Gastrocnemius medialis (tissue), 4 donors: ENCODE data around the gene SMC3. TPM values are rescaled to one million over a fixed set of nuclear protein-coding genes. Genes with fewer than 3 reads are reported as not detected.

Experiments
- ATAC-seq, 2 donors: fragments of 150-250 bp; one replicate each; pipeline ENCODE4 v1.9.1; 2016
- DNase-seq, 2 donors: peaks; one replicate each; pipeline ENCODE4 v3.0.0-alpha.2; 2019
- H3K27ac ChIP-seq, 4 donors: fragments of 200-600 bp; sonication (generic); 1 replicate in 1 of 4; 2 replicates in 3 of 4; pipeline ENCODE4 v1.5.1; 2016 to 2018; ENCODE audit warnings: mild to moderate bottlenecking in 2 of 4, moderate library complexity in 1 of 4
- H3K27me3 ChIP-seq, 3 donors: fragments of 200-600 bp; sonication (generic) in 2 of 3; 1 replicate in 1 of 3; 2 replicates in 2 of 3; pipeline versions ENCODE4 v1.5.1 to v1.6.0; 2016 to 2019; ENCODE audit warnings: mild to moderate bottlenecking in 1 of 3, moderate library complexity in 1 of 3
- H3K36me3 ChIP-seq, 2 donors: fragments of 200-600 bp; sonication (generic) in 1 of 2; one replicate each; pipeline ENCODE4 v1.5.1; 2017 to 2018
- H3K4me1 ChIP-seq, 2 donors: fragments of 200-600 bp; sonication (generic) in 1 of 2; one replicate each; pipeline ENCODE4 v1.5.1; 2016 to 2017; ENCODE audit warnings: mild to moderate bottlenecking in 2 of 2
- H3K4me3 ChIP-seq, 4 donors: fragments of 200-600 bp; sonication (generic) in 3 of 4; 1 replicate in 1 of 4; 2 replicates in 3 of 4; pipeline ENCODE4 v1.5.1; 2016 to 2019; ENCODE audit warnings: mild to moderate bottlenecking in 2 of 4
- H3K9me3 ChIP-seq, 3 donors: fragments of 200-600 bp; sonication (generic) in 2 of 3; 1 replicate in 1 of 3; 2 replicates in 2 of 3; pipeline ENCODE4 v1.5.1; 2016 to 2019
- POLR2A ChIP-seq, 2 donors: fragments of 450-650 bp; IDR thresholded peaks; one replicate each; pipeline ENCODE4 v1.6.1; 2017; ENCODE audit warnings: antibody characterized with exemption in 2 of 2, mild to moderate bottlenecking in 2 of 2, moderate library complexity in 2 of 2
- in situ Hi-C, 4 donors: fragments of 200-750 bp; cut with MboI; loops; one replicate each; pipeline versions ENCODE4 v1.15.0 to v1.8.0; 2017; ENCODE audit warnings: low sequenced_read_pairs in 4 of 4
- intact Hi-C: fragments of 100-400 bp; cut with DNase I; formaldehyde crosslinking; loops from one replicate; pipeline ENCODE4 v1.15.1; 2023; ENCODE audit warnings: low total_unique reads
- total RNA-seq, 4 donors: library from RNA; depleted of rRNA; stranded (reverse); fragments of >200 nt; gene quantifications; one replicate each; pipeline versions ENCODE4 v1.1.0 to v1.2.3, GENCODE V29; 2016
- TF ChIP-seq, protein P1 (sequence below), 5 experiments: fragments of 450-650 bp in 3 of 5; fragments of 200-600 bp in 2 of 5; sonication (generic) in 2 of 5; IDR thresholded peaks in 4 of 5; conservative IDR thresholded peaks in 1 of 5; 1 replicate in 4 of 5; 2 replicates in 1 of 5; pipeline ENCODE4 v1.5.1; 2016 to 2019; ENCODE audit warnings: antibody characterized with exemption in 5 of 5, mild to moderate bottlenecking in 3 of 5, moderate library complexity in 3 of 5

Gene SMC3
- total RNA-seq, 4 donors from 2014 or later = 19.5 to 25.9 (median 21.9) TPM

DNA sequence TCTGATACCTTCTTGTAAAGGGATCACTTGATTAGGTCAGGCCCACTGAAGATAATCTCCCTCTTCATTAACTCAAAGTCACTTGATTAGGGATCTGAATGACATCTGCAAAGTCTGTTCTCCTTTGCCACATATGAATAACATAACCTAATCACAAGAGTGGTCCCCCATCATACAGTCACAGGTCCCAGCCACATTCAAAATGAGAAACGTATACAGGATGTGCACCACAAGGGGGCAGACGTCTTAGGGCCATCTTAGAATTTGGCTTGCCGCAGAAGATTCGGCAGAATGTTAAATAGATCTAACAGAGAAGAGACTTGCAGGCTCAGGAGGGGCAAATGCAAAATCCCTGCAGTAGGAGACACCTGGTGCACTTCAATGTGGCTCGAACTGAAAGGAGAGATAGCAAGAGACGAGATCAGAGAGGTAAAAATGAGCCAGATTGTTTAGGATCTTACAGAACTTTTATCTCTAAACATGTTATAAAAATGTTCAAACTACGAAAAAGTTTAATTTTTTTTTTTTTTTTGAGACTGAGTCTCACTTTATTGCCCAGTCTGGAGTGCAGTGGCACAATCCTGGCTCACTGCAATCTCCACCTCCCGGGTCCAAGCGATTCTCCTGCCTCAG, 10.4 kb upstream of the SMC3 start:
- H3K9me3 ChIP-seq = no peaks in the 10 kb centered on the region
- peaks cover 0 to 5% (median 4%) of the 10 kb centered on the region in 3 donors for H3K27me3 ChIP-seq
- intact Hi-C loops (no loop called here), in situ Hi-C loops (loop anchor here in 2 of 4 donors (10.0 to 25.0 kb wide), 3 partner anchors 252 to 670 kb away; partner anchors contain the start of gene SMNDC1 (in 1 of the 2))
- no peak overlapping the region for H3K27ac ChIP-seq
- H3K4me1 ChIP-seq = no peaks in the 10 kb centered on the region
- H3K4me3 ChIP-seq = no peak overlapping the region
- TF ChIP-seq, protein P1, sequence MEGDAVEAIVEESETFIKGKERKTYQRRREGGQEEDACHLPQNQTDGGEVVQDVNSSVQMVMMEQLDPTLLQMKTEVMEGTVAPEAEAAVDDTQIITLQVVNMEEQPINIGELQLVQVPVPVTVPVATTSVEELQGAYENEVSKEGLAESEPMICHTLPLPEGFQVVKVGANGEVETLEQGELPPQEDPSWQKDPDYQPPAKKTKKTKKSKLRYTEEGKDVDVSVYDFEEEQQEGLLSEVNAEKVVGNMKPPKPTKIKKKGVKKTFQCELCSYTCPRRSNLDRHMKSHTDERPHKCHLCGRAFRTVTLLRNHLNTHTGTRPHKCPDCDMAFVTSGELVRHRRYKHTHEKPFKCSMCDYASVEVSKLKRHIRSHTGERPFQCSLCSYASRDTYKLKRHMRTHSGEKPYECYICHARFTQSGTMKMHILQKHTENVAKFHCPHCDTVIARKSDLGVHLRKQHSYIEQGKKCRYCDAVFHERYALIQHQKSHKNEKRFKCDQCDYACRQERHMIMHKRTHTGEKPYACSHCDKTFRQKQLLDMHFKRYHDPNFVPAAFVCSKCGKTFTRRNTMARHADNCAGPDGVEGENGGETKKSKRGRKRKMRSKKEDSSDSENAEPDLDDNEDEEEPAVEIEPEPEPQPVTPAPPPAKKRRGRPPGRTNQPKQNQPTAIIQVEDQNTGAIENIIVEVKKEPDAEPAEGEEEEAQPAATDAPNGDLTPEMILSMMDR (IDR thresholded peaks at IDR 0.05 in 4 of 5, conservative IDR thresholded peaks at IDR 0.05 in 1 of 5) = peak in 3 of 5 experiments; percentile 21 to 63 (median 50)
- TF ChIP-seq POLR2A (IDR thresholded peaks at IDR 0.05) = no peak
- ATAC-seq (no peak), DNase-seq (no peak)
- no peaks in the 10 kb centered on the region for H3K36me3 ChIP-seq

DNA sequence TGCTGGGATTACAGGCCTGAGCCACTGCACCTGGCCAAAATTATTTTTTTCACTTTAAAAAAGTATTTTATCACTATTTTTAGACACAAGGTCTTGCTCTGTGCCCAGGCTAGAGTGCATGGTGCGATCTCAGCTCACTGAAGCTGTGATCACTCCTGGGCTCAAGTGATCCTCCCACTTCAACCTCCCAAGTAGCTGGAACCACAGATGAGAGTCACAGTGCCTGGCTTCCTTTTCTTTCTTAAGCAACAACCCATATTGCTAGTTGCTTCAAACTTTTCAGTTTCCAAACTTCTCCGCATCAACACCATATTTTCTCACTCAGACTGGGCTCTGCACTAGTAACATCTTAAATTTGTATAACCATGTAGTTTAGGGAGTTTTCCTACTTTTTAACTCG, 9.5 kb upstream of the SMC3 start:
- H3K9me3 ChIP-seq = no peaks in the 10 kb centered on the region
- H3K27me3 ChIP-seq = peaks cover 0 to 5% (median 4%) of the 10 kb centered on the region in 3 donors
- TF ChIP-seq POLR2A (IDR thresholded peaks at IDR 0.05) = no peak
- TF ChIP-seq, protein P1 (IDR thresholded peaks at IDR 0.05 in 4 of 5, conservative IDR thresholded peaks at IDR 0.05 in 1 of 5) = no peak
- no peak for ATAC-seq
- no peak for DNase-seq
- no peak overlapping the region for H3K27ac ChIP-seq
- intact Hi-C loops (no loop called here), in situ Hi-C loops (loop anchor here in 2 of 4 donors (10.0 to 25.0 kb wide), 3 partner anchors 253 to 671 kb away; partner anchors contain the start of gene SMNDC1 (in 1 of the 2))
- H3K4me3 ChIP-seq = no peak overlapping the region
- no peaks in the 10 kb centered on the region for H3K4me1 ChIP-seq
- H3K36me3 ChIP-seq = no peaks in the 10 kb centered on the region

DNA sequence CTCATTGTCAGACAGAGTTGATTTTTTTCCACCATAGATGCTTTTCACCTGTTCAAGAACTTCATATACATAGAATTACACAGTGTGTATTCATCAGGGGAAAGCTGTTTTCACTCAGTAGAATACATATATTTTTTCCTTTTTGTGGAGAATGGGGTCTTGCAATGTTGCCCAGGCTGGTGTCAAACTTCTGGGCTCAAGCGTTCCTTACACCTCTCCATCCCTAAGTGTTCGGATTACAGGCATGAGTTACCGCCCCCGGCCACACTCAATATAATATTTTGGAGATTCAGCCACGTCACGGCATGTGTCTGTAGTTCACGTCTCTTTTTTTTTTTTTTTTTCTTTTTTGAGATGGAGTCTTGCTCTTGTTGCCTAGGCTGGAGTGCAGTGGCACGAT, 7.5 kb upstream of the SMC3 start:
- TF ChIP-seq, protein P1 (IDR thresholded peaks at IDR 0.05 in 4 of 5, conservative IDR thresholded peaks at IDR 0.05 in 1 of 5) = no peak
- no peak for TF ChIP-seq POLR2A (IDR thresholded peaks at IDR 0.05)
- DNase-seq (no peak), ATAC-seq (no peak)
- no peaks in the 10 kb centered on the region for H3K9me3 ChIP-seq
- peaks cover 0 to 10% (median 7%) of the 10 kb centered on the region in 3 donors for H3K27me3 ChIP-seq
- H3K4me3 ChIP-seq = no peak overlapping the region
- H3K36me3 ChIP-seq = no peaks in the 10 kb centered on the region
- intact Hi-C loops = no loop called here
- H3K27ac ChIP-seq = no peak overlapping the region
- in situ Hi-C loops = loop anchor here in 1 of 4 donors (25.0 kb wide), 1 partner anchor 673 kb away; no protein-coding TSS in a partner anchor
- H3K4me1 ChIP-seq = no peaks in the 10 kb centered on the region

DNA sequence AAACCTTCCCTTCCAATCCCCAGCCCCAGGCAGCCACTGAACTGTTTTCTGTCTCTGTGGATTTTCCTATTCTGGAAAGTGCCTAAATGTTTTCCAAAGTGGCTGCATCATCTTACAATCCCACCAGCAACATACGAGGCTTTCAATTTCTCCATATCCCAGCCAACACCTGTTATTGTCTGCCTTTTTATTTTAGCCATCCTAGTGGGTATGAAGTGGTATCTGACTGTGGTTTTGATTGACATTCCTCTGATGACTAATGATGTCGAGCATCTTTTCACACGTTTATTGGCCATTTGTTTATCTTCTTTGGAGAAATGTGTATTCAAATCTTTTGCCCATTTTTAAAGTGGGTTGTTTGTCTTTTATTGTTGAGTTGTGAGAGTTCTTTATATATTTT, 6.2 kb upstream of the SMC3 start:
- in situ Hi-C loops = loop anchor here in 1 of 4 donors (25.0 kb wide), 1 partner anchor 674 kb away; no protein-coding TSS in a partner anchor
- no peak overlapping the region for H3K4me3 ChIP-seq

More for the DNA sequence above, 6.2 kb upstream of the SMC3 start:
- intact Hi-C loops = no loop called here
- peaks cover 0 to 10% (median 7%) of the 10 kb centered on the region in 3 donors for H3K27me3 ChIP-seq
- no peak overlapping the region for H3K27ac ChIP-seq
- no peak for DNase-seq
- no peaks in the 10 kb centered on the region for H3K36me3 ChIP-seq
- peaks cover 0 to under 1% of the 10 kb centered on the region in 2 donors for H3K4me1 ChIP-seq
- ATAC-seq = no peak
- TF ChIP-seq POLR2A (IDR thresholded peaks at IDR 0.05) = no peak
- TF ChIP-seq, protein P1 (IDR thresholded peaks at IDR 0.05 in 4 of 5, conservative IDR thresholded peaks at IDR 0.05 in 1 of 5) = no peak
- H3K9me3 ChIP-seq = no peaks in the 10 kb centered on the region
